Erythroblast (primary cell): ENCODE measurements around the gene ALOXE3.

Source experiments
- GATA1 ChIP-seq: IDR thresholded peaks from 2 replicates; pipeline ENCODE4 v1.6.1; 2011; ENCODE audit warnings: low read depth, mild to moderate bottlenecking, control low read depth, low read length, moderate library complexity
- POLR2A ChIP-seq: IDR thresholded peaks from 2 replicates; pipeline ENCODE4 v1.6.1; 2011; ENCODE audit warnings: mild to moderate bottlenecking, low read length

DNA sequence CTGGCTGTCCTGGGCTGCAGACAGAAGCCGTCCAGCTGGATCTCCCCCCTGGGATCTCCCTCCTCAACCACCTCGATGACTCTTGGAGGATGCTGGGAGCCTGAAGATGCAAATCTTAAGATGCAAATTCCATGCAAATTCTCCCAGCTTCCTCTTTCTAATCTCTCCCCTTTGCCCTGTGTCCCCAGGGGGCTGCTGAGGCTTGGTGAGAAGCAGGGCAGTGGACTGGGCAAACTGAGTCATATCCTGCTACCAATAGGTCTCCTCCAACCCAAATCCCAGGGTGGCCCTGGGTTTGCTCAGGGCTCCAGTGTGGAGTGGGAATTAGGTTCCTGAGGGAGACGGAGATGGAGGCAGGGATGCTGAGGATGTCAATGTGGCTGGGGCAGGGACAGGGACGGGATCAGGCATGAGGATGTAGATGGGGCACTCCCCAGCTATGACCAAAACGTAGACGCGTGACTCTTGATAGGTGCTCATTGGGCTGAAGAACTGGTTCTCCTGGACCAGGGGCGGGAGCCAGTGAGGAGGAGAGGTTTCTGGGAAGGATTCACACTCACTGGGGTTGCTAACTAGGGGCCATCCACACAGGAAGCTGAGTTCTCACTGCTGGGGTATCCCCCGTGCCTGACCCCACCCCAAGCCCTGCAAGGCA is 27.2 kb downstream of the ALOXE3 start:
- TF ChIP-seq POLR2A = no peak
- TF ChIP-seq GATA1 = no peak
